Brain pericyte (primary cell): ENCODE measurements around the gene TRPM3.

Experiments
- DNase-seq: peaks from one replicate; pipeline ENCODE4 v3.0.0-alpha.2; 2012; ENCODE audit warnings: low read depth, low spot score

TRPM3 gene

DNA sequence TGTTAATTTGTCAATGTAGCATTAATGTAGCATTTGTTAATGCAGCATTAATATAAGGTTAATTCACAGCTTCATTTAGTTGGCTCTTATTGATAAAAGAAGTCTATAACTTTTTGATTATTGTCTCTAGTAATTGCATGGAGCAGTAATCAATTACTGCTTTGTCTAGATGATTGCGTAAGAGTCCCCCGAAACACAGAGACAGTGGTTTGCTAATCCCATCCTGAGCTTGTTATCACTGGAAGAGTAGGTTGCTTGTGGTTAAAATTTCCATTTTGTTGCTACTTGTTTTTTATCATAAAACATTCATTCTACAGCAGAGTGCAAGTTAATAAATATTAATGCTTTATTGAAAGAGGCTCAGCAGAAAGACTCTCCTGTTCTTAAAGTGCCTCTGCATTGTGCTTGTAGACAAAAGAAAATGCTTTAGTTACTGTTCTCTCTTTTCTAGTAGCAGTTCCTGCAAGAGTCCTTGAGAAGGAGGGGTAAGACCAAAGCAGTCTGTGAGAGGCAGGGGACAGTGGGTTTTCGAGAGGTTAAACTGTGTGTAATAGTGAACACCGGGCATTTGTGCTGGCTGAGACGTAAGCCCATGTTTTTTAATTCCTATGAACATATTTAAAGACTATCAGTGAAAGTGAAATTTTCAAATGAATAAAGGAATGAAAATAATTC lies 291.7 kb downstream of the TRPM3 start:
- DNase-seq = no peak

- no peak for DNase-seq
Measured at GRCh38 chr9:70826562-70826961, 294.9 kb downstream of the TRPM3 start.

GRCh38 chr9:70823284-70823683 lies 298.1 kb downstream of the TRPM3 start:
- no peak for DNase-seq

- DNase-seq = no peak
Measured at GRCh38 chr9:70817311-70817710, 304.1 kb downstream of the TRPM3 start.

GRCh38 chr9:70816891-70817290 lies 304.5 kb downstream of the TRPM3 start:
- no peak for DNase-seq

- no peak for DNase-seq
Measured at GRCh38 chr9:70816316-70816715, 305.1 kb downstream of the TRPM3 start.

- DNase-seq = no peak
Measured at GRCh38 chr9:70814597-70814996, 306.8 kb downstream of the TRPM3 start.

GRCh38 chr9:70813141-70813540 lies 308.3 kb downstream of the TRPM3 start:
- no peak for DNase-seq

DNA sequence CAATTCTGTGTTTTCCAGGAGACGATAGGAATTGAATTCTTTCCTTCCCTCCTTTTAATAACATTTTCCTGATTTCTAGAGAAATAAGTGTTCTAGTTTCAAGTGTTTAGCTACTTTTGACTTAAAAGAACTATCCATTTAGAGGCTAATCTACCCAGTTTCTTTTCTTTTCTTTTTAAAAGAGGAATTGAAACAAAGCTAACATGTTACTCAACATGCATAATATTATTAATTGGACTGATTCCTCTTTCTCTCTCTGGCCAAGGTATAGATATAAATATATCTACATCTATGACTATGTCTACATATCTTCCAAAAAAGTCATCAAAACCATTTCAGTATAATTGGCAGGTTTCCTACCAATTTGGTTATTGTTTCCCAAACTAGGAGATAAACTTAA lies 309.8 kb downstream of the TRPM3 start:
- DNase-seq = no peak

- DNase-seq = no peak
Measured at GRCh38 chr9:70806875-70807274, 314.5 kb downstream of the TRPM3 start.

DNA sequence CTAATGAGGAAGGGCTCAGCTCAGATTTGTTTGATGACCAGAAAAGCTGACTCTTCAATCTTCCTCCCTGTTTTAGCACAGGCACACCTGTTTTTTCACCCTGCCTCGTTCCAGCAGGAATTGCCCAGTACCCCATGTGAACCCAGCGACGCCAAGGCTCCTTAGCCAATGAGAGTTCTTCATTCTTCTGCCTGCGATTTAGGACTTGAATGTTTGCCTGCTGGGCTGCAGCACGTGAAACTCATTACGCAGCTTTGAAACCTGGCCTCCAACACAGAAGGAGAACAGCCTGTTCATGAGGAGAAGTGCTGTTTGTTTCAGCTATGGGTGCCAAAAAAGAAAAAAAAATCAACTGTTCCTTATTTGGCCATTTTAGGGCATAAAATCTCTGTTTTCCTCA lies 315.5 kb downstream of the TRPM3 start:
- no peak for DNase-seq

DNA sequence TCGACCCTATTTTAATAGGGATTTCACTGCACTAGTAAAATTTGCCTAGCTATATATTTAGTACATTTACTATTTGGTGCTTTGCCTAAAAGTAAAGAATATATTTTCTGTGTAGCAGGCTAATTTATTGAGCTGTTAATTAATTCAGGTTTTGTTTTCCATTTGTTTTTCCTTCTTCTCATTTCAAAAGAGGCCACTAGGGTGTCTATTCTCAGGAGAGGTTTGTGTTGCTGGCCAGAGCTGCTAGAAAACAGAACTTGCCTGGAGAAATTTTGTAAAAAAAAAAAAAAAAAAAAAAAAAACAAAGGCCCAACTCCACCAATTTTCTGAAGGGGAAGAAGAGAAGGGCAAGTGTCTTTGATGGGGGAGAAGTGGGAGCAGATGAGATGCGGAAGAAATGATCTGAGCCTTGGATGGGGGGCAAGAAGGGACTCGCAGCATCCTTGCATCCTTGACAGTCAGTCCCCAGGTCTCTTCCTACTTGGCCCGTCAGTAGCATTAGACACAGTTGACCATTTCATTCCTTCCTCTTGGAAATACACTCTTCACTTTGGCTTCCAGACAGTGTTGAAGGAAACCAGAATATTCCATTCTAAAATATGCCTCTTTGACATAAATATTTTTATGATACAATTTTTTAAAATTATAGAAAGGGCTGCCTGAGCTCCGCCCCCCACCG lies 318.5 kb downstream of the TRPM3 start:
- no peak for DNase-seq

- no peak for DNase-seq
Measured at GRCh38 chr9:70802206-70802605, 319.2 kb downstream of the TRPM3 start.

- no peak for DNase-seq
Measured at GRCh38 chr9:70801181-70801829, 320.1 kb downstream of the TRPM3 start.

DNA sequence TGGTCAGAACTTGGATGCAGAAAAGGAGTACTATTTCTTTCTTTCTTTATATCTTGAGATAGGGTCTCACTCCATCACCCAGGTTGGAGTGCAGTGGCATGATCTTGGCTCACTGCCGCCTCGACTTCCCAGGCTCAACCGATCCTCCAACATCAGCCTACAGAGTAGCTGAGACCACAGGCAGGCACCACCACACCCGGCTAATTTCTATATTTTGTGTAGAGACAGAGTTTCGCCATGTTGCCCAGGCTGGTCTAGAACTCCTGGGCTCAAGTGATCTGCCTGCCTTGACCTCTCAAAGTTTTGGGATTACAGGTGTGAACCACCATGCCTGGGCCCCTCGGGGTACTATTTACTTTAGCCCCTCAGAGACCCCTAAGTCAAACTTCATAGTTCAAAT lies 323.4 kb downstream of the TRPM3 start:
- DNase-seq = no peak

- DNase-seq = no peak
Measured at GRCh38 chr9:70795841-70796240, 325.6 kb downstream of the TRPM3 start.

DNA sequence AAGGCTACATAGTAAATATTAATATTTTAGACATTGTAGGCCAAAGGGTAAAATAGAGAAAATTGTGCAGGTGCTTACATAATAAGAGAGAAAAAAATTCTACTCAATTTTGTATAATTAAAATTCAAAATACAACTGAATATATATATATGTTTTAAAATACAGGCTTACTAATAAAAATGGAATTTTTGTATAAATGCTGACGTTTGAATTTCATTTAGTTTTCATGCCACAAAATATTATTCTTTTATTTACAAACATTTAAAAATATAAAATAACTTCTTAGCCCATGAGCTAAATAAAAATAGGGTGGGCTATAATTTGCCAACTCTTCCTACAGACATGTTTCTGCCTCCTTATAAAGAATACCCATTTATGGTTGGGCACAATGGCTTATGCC lies 328.6 kb downstream of the TRPM3 start:
- DNase-seq = no peak

- DNase-seq = no peak
Measured at GRCh38 chr9:70791936-70792335, 329.5 kb downstream of the TRPM3 start.

- no peak for DNase-seq
Measured at GRCh38 chr9:70789086-70789485, 332.3 kb downstream of the TRPM3 start.

- DNase-seq = no peak
Measured at GRCh38 chr9:70784456-70784855, 337.0 kb downstream of the TRPM3 start.

GRCh38 chr9:70778568-70778967 lies 342.9 kb downstream of the TRPM3 start:
- DNase-seq = no peak

DNA sequence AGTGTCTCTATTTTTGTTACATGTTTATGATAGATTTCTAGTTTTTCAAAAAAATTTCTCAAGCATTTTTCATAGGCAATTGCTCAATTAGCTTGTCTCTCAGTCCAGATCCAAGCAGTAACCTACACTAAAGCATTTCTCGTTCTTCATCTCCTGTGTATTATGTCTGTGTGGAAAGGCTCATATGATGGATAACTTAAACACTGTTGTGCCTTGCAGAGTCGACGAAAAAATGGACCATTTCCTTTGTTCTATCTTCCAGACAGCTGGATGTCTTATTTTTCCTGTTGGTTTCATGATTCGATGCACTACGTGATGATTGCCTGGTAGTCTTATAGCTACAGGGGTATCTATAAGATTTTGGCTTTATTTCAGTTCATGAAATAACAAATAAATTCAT lies 347.8 kb downstream of the TRPM3 start:
- no peak for DNase-seq

DNA sequence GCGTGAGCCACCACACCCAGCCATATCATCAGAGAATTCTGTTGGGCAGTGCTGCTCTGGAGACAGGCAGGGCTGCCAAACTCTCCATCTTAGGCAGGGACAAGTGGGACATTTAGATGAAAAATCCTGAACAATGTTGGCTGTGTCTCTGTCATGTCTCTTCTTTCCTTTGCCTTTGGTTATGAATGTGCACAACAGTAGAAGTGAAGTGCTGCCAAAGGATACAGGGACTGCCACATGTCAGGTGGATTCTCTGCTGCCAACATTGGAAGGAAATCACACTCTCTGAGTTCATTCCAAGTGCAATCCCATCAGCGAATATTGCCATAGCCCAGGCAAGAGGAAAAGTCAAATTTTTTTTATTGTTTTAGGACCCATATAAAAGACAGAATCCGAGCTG lies 348.8 kb downstream of the TRPM3 start:
- no peak for DNase-seq
